DND-41 (cell line): ENCODE data around the gene THY1.

Experiments used
- EZH2 ChIP-seq: IDR thresholded peaks from 3 replicates; pipeline ENCODE4 v1.6.1; 2012; ENCODE audit warnings: borderline replicate concordance, low read depth, mild to moderate bottlenecking, moderate library complexity, low read length, inconsistent platforms; ENCODE audit not compliant: severe bottlenecking
- TF ChIP-seq, protein P1 (sequence below): IDR thresholded peaks from 2 replicates; pipeline ENCODE4 v1.5.1; 2012; ENCODE audit warnings: borderline replicate concordance, low read length, moderate library complexity, mild to moderate bottlenecking; ENCODE audit not compliant: poor library complexity, severe bottlenecking; ENCODE audit errors: extremely low read depth

DNA sequence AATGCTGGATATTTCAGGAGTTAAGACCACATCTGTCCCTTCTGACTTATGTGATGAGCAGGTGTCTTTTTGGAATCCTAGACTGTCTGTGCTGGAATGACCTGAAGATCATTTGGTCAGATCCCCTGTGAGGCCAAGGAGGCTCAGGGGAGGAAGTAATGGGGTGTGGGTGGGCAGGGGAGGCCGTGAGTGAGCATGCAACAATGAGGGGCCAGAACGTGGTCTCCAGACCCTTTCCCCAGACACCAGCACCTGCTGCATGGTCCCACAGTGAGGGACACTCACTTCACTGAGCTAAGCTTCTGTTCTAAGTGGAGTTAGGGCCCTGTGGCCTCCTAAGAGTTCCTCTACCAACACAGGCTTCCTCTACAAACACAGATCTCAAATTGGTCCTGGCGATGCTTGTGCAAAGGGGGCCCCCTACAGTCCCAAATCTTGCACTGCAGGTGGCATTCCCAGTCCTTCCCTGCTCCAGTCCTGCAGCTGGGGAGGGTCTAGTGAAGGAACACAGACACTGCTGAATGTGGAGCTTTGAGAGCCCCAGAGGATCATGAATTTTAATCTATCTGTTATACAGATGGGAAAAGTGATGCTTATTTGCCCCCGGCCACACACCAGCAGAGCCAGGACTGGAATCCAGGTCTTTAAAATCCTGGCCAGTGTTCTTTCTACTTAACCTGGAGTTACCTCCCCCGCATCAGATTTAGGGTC, 48.9 kb downstream of the THY1 start:
- no peak for TF ChIP-seq EZH2
- TF ChIP-seq, protein P1, sequence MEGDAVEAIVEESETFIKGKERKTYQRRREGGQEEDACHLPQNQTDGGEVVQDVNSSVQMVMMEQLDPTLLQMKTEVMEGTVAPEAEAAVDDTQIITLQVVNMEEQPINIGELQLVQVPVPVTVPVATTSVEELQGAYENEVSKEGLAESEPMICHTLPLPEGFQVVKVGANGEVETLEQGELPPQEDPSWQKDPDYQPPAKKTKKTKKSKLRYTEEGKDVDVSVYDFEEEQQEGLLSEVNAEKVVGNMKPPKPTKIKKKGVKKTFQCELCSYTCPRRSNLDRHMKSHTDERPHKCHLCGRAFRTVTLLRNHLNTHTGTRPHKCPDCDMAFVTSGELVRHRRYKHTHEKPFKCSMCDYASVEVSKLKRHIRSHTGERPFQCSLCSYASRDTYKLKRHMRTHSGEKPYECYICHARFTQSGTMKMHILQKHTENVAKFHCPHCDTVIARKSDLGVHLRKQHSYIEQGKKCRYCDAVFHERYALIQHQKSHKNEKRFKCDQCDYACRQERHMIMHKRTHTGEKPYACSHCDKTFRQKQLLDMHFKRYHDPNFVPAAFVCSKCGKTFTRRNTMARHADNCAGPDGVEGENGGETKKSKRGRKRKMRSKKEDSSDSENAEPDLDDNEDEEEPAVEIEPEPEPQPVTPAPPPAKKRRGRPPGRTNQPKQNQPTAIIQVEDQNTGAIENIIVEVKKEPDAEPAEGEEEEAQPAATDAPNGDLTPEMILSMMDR, result peak; percentile 81
